ENCODE results near the gene PRSS50. TPM values are rescaled to one million over a fixed set of nuclear protein-coding genes. Genes with fewer than 3 reads are reported as not detected.

The PRSS50 gene
- polyA plus RNA-seq, 1 donor = not detected

GRCh38 chr3:46725621-46726314, 8.1 kb upstream of the PRSS50 start:
- no peak for DNase-seq

GRCh38 chr3:46724424-46724823, 6.8 kb upstream of the PRSS50 start:
- no peak for DNase-seq

- DNase-seq = no peak
Observed at GRCh38 chr3:46722443-46722842, 4.8 kb upstream of the PRSS50 start.

GRCh38 chr3:46721009-46721408, 3.3 kb upstream of the PRSS50 start:
- DNase-seq = no peak

GRCh38 chr3:46719735-46720271, 2.1 kb upstream of the PRSS50 start:
- no peak for DNase-seq

- no peak for DNase-seq
Observed at GRCh38 chr3:46719044-46719565, 1.4 kb upstream of the PRSS50 start.

- no peak for DNase-seq
Observed at GRCh38 chr3:46716461-46717441, 918 bp downstream of the PRSS50 start.

- DNase-seq = no peak
Observed at GRCh38 chr3:46715507-46716175, 2.0 kb downstream of the PRSS50 start.

GRCh38 chr3:46714728-46715506, 2.8 kb downstream of the PRSS50 start:
- DNase-seq = no peak

GRCh38 chr3:46713898-46714552, 3.6 kb downstream of the PRSS50 start:
- DNase-seq = no peak

GRCh38 chr3:46713050-46713897, 4.4 kb downstream of the PRSS50 start:
- DNase-seq = no peak

- no peak for DNase-seq
Observed at GRCh38 chr3:46712191-46713049, 5.2 kb downstream of the PRSS50 start.

GRCh38 chr3:46711760-46712159, 5.9 kb downstream of the PRSS50 start:
- no peak for DNase-seq

- no peak for DNase-seq
Observed at GRCh38 chr3:46711305-46711704, 6.4 kb downstream of the PRSS50 start.

GRCh38 chr3:46710671-46711295, 6.9 kb downstream of the PRSS50 start:
- no peak for DNase-seq

- no peak for DNase-seq
Observed at GRCh38 chr3:46710229-46710628, 7.4 kb downstream of the PRSS50 start.

GRCh38 chr3:46709721-46710120, 7.9 kb downstream of the PRSS50 start:
- no peak for DNase-seq

- DNase-seq = no peak
Observed at GRCh38 chr3:46709157-46709654, 8.5 kb downstream of the PRSS50 start.
